HG02763 (cell line): ENCODE data around the gene LCAT.
"Not testable (repeated sequence)": the region's sequence is repeated elsewhere in the genome, so short reads cannot be mapped to it uniquely, and the experiment has no call there.

Source experiments
- ATAC-seq: cut with Tn5 transposase; IDR thresholded peaks from one replicate; pipeline ENCODE4 v1.9.1; 2021; ENCODE audit warnings: mild to moderate bottlenecking, moderate library complexity; ENCODE audit not compliant: unreplicated experiment

LCAT gene, protein sequence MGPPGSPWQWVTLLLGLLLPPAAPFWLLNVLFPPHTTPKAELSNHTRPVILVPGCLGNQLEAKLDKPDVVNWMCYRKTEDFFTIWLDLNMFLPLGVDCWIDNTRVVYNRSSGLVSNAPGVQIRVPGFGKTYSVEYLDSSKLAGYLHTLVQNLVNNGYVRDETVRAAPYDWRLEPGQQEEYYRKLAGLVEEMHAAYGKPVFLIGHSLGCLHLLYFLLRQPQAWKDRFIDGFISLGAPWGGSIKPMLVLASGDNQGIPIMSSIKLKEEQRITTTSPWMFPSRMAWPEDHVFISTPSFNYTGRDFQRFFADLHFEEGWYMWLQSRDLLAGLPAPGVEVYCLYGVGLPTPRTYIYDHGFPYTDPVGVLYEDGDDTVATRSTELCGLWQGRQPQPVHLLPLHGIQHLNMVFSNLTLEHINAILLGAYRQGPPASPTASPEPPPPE

DNA sequence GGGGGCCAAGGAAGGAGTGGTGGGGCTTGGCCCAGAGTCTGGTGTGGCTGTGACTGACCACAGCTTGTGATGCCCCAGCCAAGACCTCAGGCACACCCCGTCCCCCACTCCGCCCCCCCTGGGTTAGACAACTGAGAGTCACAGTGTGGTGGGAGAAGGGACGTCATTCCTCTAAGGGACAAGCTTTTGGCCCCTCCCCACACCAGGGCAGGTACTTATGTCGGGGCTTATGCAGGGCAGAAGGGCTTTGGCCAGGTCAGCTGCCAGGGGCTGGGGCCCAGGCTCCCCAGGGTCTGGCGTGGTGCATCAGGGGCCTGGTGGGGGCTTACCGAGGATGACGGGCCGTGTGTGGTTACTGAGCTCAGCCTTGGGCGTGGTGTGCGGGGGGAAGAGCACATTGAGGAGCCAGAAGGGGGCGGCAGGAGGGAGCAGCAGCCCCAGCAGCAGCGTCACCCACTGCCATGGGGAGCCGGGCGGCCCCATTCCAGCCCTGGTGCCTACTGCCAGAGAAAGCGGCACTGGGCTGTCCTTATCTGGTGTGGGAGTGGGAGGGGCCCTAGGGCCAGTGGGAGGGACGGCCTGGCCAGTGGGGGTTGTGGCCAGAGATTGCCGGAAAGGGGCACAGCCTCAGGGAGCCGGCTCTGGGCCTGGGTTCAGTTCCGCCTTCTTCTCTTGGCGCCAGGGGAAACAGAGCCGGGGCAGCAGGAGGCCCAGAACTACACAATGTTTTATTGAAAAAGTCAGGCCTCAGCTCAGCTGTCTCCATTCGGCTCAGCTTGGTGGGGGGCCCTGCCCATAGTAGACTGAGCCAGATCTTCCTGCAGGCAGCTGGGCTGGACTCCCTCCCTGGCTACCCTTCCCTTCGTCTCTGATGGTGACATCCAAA lies at the start of gene LCAT:
Gene LCAT, minus strand, starts transcription at position 502 of the 886 bp plus-strand sequence. Its CDS starts 19 bp downstream, at position 483.
- no peak for ATAC-seq

DNA sequence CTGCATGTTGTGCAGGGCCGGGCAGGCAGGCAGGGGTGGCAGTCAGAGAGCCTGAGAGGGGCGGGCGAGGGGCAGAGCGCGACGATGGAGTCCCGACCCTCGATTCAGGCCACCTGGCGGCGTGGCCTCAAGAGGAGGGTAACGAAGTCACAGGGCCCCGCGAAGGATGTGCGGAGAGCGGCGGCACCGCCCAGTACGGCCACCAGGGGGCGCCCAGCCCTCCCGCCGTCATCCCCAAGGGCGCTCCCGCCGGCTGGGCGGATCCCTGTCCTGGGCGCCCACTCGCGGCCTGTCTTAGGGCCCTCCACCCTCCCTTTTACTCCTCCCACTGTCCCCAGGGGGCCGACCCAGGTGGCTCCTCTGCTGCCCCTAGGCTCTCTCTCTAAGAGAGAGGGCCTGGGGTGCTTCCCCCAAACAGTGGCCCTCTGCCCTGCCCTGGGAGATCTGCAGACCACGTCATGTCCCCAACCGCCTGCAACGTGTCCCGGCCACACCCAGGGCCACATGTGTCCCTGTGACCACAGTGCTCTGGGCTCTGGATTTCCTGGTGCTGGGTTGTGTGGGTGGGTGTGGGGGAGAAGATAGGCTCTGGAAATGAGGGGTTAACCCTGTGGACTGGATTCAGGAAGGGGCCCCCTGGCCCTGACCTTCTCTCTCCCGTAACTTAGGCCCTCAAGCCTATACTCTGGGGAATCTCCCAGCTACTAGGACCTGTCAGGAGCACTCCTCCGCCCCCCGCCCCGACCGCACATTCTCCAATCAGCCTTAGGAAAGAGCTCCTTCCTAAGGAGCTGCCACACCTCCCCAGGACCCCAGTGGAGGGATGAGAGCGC lies 49.5 kb upstream of the LCAT start:
- ATAC-seq: peak; percentile 72

DNA sequence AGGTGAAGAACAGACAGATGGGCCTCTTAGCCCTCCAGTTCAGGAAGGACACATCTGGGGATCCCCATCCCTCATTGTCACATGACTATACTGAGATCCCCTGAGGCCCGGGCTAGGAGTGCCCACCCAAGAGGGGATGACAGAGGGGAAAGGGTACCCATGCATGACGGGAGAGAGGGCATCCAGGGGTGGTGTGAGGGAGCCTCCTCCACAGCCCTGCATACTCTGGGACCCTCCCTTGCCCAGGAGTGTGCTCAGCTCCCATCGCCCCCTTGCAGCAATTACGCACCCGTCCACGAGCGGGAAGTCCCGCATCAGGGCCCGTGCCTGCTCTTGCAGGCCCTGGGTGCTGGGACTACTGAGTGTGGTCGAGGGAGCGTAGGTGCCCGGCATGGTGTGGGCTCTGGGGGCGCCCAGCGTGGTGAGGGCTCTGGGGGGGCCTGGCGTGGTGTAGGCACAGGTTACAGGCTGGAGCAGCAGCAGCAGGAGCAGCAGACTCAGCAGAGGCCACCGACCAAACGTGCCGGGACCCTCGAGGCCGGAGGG lies 48.8 kb upstream of the LCAT start:
- no peak for ATAC-seq

DNA sequence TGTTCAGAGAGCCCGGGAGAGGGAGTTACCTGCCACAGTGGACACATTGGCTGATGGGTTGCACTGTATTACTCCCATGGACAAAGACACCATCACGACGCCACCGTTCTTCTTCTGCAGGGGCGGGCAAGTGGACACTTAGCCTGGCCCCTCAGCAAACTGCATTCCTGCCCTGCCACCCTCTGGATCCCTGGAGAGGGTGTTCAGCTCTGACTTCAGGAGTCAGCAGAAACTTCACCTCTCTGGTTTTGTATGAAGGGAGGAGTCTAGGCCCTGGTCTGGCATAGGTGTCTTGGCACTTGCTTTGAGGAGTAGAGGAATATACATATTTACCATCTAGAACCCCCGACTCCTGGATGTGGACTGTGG lies 46.1 kb upstream of the LCAT start:
- no peak for ATAC-seq

DNA sequence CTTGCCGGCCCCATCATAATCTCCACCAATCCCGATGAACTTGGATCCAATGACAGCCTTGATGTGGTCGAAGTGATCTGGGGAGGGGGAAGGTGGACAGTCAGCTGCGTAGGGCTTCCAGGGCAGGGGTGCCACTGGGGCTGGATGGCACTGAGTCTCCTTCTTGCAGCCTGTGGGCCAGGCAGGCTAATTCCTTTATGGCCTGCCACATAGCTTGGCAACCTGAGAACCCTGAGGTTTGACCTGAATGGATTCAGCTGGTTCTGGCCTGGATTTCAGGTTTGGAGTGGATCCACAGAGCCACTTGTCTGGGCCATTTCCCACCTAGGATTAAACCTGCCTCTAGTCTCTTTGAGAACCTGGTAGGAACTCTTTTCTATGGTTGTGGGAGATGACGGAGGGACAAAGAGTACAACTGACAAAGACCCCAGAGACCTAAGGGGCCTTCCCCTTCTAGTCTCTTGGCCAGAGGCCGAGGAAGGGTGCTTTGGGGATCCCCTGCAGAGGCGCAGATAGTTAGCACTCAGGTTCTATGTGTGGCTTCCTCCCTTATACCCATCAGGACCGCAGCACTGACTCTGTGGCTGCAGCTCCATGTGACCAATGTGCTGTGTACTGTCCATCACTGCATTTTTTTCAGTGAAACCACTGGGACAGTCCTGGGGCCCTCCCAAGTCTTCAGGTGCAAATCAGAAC lies 45.5 kb upstream of the LCAT start:
- ATAC-seq: no peak

DNA sequence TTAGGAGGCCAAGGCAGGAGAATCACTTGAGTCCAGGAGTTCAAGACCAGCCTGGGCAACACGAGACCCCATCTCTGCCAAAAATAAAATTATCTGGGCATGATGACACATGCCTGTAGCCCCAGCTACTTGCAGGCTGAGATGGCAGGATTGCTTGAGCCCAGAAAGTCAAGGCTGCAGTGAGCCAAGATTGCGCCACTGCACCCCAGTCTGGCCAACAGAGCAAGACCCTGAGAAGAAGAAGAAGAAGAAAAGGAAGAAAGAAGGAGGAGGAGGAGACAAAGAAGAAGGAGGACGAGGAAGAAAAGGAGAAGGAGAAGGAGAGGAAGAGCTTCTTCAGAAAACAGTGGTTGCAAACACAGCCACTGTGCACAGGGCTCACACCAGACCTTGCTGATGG lies 44.8 kb upstream of the LCAT start:
- ATAC-seq: no peak

DNA sequence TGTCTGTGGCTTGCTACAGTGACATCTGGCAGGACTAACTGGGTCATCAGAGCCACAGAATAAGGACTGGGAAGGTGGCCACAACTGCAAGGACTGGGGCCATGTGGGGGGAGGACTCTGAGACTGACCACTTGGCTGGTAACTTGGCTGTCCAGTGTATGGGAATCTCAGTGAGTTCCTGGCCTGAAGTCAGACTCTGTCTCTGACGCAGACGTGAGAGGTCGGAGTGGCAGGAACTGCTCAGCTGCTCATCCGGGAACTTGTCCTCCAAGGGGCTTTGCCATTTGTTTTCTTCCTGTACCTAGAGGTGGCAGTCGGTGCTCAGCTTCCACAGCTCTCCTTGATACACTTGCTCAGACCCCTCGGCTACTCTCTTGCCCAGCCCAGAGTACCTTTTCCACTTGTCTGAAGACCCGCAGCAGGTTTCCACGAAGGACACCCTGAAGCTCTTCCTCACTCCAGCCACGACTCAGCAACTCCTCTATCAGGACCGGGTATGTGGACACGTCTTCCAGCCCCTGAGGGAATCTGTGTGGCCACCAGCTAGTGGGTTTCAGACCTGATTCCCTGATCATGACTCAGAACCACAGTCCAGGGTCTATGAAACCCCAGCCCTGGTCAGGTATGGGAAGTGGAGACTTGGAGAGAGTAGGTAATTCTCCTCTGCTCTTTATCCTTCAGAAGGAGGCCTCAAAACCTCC lies 43.7 kb upstream of the LCAT start:
- no peak for ATAC-seq

DNA sequence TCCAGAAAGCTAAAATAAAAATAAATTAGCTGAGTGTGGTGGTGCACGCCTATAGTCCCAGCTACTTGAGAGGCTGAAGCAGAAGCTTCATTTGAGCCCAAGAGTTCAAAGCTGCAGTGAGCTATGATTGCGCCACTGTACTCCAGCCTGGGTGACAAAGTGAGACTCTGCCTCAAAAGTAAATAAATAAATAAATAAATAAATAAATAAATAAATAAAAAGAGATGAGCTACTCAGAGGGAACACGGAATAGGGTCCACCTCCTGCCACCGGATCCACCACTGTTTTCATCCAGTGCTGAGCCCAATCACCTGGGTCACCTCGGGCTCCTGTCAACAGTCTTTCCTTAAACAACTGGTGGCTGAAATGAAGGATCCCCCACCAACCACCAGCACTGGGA lies 43.0 kb upstream of the LCAT start:
- no peak for ATAC-seq

DNA sequence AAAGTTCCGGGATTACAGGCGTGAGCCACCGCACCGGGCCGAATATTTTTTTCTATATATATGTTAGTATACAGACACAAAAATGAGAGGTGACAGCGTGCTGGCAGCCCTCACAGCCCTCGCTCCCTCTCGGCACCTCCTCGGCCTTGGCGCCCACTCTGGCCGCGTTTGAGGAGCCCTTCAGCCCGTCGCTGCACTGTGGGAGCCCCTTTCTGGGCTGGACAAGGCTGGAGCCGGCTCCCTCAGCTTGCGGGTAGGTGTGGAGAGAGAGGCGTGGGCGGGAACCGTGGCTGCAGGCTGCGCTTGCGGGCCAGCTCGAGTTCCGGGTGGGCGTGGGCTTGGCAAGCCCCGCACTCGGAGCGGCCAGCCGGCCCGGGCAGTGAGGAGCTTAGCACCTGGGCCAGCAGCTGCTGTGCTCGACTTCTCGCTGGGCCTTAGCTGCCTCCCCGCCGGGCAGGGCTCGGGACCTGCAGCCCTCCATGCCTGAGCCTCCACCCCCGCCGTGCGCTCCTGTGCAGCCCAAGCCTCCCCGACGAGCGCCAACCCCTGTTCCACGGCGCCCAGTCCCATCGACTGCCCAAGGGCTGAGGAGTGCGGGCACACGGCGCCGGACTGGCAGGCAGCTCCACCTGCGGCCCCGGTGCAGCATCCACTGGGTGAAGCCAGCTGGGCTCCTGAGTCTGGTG lies 38.2 kb upstream of the LCAT start:
- no peak for ATAC-seq

DNA sequence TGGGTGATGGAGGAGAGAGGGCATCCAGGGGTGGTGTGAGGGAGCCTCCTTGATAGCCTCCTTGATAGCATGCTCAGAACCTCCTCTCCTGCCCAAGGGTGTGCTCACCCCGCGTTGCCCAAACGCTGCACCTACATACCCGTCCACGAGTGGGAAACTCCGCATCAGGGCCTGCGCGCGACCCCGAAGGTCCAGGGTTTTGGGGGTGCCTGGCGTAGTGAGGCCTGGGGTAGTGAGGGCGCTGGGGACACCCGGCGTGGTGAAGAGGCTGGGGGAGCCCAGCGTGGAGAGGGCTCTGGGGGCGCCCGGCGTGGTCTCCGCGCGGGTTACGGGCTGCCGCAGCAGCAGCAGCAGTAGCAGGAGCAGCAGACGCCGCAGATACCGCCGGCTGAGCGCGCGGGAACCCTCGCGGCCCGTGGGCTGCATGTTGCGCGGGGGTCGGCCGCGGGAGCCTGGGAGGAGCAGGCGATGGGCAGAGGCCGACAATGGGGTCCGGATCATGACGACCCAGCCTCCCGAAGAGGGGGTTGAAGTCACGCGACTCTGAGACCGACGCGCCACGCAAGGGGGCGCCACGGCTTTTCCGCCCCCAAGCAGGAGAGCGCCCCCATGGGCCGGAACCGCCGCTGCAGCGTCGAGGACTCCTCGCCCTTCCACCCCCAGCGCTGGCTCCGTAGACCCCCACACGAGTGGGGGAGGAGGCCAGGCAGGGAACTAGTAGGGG lies 36.2 kb upstream of the LCAT start, which contains the start of gene DPEP3:
Gene DPEP3, minus strand, starts transcription at position 545 of the 724 bp plus-strand sequence. Its CDS starts 119 bp downstream, at position 426.
- no peak for ATAC-seq

DNA sequence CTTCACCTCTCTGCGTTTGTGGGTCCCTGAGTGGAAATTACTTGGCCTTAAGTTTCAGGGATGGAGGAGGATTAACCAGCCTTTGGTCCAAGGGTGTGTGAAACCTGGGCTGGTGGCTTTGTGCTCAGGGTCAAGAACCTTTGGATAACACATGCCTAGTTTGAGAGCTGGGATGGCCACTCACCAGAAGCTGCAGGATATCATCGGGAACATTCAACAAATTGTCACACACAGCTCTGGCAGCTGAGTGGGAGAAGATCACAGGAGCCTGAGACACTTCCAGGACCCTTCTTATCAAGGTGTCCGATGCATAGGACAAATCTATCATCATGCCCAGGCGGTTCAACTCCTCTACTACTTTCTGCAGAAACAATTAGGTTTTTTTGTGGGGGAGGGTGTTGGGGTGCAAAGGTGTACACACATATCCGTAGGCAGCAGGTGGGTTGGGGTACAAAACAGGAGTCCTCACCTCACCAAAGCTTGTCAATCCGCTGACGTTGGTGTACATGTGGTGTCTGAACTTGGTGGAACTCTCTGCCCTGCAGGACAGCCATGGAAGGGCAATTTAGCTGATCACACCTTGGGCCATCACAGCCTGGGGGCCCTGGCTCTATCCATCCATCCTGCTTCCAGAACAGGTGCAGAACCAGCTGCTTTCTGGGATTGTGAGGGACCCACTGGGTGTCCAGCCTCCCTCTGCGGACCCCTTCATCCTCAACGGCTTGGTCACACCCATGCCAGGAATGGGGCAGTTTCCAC lies 33.7 kb upstream of the LCAT start:
- ATAC-seq: no peak

DNA sequence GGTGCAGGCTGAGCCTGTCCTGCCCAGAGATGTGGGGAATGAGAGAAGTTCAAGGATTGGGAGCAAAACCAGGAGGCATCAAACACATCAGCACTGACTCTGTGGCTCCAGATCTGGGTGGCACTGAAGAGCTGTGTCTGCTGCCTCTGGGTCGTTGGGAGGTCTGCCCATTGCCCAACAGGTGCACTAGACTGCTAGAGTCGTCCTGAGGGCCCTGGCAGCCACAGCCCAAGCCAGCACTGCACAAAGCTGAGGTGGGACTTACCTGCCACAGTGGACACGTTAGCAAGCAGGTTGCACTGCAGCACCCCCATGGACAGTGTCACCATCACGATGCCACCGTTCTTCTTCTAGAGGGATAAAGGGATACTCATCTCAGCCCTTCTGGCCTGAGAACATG lies 33.1 kb upstream of the LCAT start:
- no peak for ATAC-seq

DNA sequence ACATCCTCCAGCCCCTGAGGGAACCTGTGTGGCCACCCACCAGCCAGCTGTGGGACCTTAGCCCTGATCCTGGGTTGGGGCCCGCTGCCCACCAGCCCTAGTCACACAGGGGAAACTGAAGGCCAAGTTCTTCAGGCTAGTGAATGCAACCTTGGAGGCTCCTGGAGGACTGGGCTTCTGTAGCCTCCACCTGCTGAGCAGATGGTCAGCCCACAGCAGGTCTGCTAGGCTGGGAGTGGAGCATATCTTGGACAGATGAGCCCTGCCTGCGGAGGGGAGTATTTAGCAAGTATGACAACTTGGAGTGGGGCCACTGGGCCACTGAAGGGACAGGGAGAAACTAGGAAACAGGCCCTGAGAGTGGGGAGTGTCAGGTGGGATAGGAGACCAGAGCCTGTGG lies 32.3 kb upstream of the LCAT start:
- ATAC-seq: no peak

DNA sequence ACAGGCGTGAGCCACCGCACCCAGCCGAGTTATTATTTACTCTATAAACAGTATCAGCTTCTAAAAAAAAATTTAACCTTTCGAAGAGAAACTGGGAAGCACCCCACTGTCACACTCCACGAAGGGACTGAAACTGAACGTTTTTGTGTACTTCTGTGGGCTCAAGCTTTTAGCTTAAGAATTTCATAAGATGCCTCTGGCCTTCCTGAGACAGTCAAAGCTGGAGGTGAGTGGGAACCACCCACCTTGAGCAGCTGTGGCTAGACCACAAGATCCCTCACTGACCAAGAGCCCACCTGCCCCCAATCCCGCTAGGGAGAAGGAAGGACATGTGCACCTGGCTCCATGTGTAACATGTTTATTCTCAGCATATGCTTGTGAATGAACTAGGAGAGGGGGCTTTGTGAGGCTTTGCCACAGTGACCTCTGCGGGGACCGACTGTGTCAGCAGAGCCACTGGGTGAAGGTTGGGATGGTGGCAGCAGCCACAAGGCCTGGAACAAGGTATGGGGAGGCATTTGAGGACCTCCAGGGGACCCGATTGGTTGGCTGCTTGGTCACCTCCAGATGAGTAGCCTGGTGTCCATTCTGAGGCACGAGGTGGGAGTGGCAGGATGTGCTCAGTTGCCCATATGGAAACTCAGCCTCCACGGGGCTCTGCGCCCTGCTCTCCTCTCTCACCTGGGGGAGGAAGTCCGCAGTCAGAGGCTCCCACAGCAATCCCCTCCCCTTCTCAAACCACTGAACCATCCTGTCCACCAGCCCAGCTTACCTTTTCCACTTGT lies 31.6 kb upstream of the LCAT start:
- ATAC-seq: no peak

DNA sequence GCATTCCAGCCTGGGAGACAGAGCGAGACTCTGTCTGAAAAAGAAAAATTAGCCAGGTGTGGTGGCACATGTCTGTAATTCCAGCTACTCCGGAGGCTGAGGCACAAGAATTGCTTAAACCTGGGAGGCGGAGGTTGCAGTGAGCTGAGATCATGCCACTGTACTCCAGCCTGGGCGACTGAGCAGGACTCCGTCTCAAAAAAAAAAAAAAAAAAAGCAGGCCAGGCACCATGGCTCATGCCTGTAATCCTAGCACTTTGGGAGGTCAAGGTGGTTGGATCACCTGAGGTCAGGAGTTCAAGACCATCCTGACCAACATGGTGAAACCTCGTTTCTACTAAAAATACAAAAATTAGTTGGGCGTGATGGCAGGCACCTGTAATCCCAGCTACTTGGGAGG lies 28.4 kb upstream of the LCAT start:
- not testable (repeated sequence) for ATAC-seq

DNA sequence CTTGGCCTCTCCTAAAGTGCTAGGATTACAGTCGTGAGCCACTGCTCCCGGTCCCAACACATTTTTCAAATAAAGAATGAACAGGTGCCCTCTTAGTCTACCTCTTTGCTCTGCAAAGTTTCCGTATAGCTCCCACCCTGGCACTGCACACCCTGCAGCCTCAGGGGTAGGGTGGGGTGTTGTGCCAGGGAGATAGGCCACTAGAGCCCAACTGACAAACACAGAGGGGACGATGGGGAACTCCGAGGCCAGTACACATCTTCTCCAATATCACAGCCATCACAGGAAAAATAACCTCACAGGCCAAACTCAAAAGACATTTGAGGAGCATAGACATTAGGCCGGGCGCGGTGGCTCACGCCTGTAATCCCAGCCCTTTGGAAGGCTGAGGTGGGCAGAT lies 27.2 kb upstream of the LCAT start:
- no peak for ATAC-seq
